Measurements from ENCODE around the gene MSI2. TPM values are rescaled to one million over a fixed set of nuclear protein-coding genes. Genes with fewer than 3 reads are reported as not detected.
A peak's percentile ranks its signal among the peaks of the same experiment; 100 is the strongest.

MSI2 gene
- total and polyA plus RNA-seq, 7 donors, result 12.6 to 25.8 (median 21.3) TPM

GRCh38 chr17:57670769-57671569 lies 414.6 kb downstream of the MSI2 start:
- H3K27ac ChIP-seq, result no peak overlapping the region
- H3K27me3 ChIP-seq, result no peaks in the 10 kb centered on the region
- 68 to 87% methylated on average over 8 of the region's 8 CpGs for WGBS, 2 donors
- no peak overlapping the region for H3K4me3 ChIP-seq
- no peaks in the 10 kb centered on the region for H3K9me3 ChIP-seq
- H3K4me1 ChIP-seq, result peaks cover 0 to 11% (median 5%) of the 10 kb centered on the region in 4 donors
- no peak for DNase-seq
- TF ChIP-seq EP300 (IDR thresholded peaks at IDR 0.05) (no peak), POLR2A (IDR thresholded peaks at IDR 0.05) (no peak), POLR2AphosphoS5 (IDR thresholded peaks at IDR 0.05) (no peak), CTCF (IDR thresholded peaks at IDR 0.05) (no peak)
- H3K36me3 ChIP-seq, result peaks cover 0 to 7% (median 0%) of the 10 kb centered on the region in 4 donors
- intact Hi-C loops (cut with DNase I), result loop anchor here (5.0 kb wide), 2 partner anchors 161 to 539 kb away; no protein-coding TSS in a partner anchor

GRCh38 chr17:57671667-57672632 lies 415.6 kb downstream of the MSI2 start:
- Histone ChIP-seq H3K4me1 (peaks cover 0 to 11% (median 5%) of the 10 kb centered on the region in 4 donors), H3K9me3 (no peaks in the 10 kb centered on the region)
- intact Hi-C loops (cut with DNase I), result loop anchor here (2.0 to 5.0 kb wide), 4 partner anchors 73 to 540 kb away; no protein-coding TSS in a partner anchor

GRCh38 chr17:57672971-57673370 lies 416.6 kb downstream of the MSI2 start:
- H3K4me3 ChIP-seq, result no peak overlapping the region
- intact Hi-C loops (cut with DNase I), result loop anchor here (2.0 to 5.0 kb wide), 4 partner anchors 74 to 541 kb away; no protein-coding TSS in a partner anchor
- H3K27me3 ChIP-seq, result no peaks in the 10 kb centered on the region
- DNase-seq, result no peak
- no peak for TF ChIP-seq POLR2AphosphoS5 (IDR thresholded peaks at IDR 0.05)
- TF ChIP-seq POLR2A (IDR thresholded peaks at IDR 0.05), result no peak
- TF ChIP-seq EP300 (IDR thresholded peaks at IDR 0.05), result no peak
- no peak for TF ChIP-seq CTCF (IDR thresholded peaks at IDR 0.05)
- no peaks in the 10 kb centered on the region for H3K9me3 ChIP-seq
- 91 to 94% methylated on average over 4 of the region's 4 CpGs for WGBS, 2 donors
- peaks cover 0 to 7% (median 0%) of the 10 kb centered on the region in 4 donors for H3K36me3 ChIP-seq
- H3K27ac ChIP-seq, result no peak overlapping the region
- H3K4me1 ChIP-seq, result peaks cover 0 to 10% (median 3%) of the 10 kb centered on the region in 4 donors

More at GRCh38 chr17:57671667-57672632, 415.6 kb downstream of the MSI2 start:
- H3K27me3 ChIP-seq, result no peaks in the 10 kb centered on the region
- TF ChIP-seq EP300 (IDR thresholded peaks at IDR 0.05) (no peak), POLR2A (IDR thresholded peaks at IDR 0.05) (no peak), POLR2AphosphoS5 (IDR thresholded peaks at IDR 0.05) (no peak), CTCF (IDR thresholded peaks at IDR 0.05) (peak; percentile 73 to 90 (median 81))
- peak; percentile 89 for DNase-seq
- WGBS, 2 donors, result 43 to 56% methylated on average over 21 of the region's 21 CpGs
- peaks cover 0 to 7% (median 0%) of the 10 kb centered on the region in 4 donors for H3K36me3 ChIP-seq
- no peak overlapping the region for H3K4me3 ChIP-seq
- H3K27ac ChIP-seq, result no peak overlapping the region

- DNase-seq, result no peak
- 96 to 97% methylated on average over 22 of the region's 22 CpGs for WGBS, 2 donors
- peaks cover 0 to 7% (median 0%) of the 10 kb centered on the region in 4 donors for H3K36me3 ChIP-seq
- TF ChIP-seq POLR2A (IDR thresholded peaks at IDR 0.05) (no peak), CTCF (IDR thresholded peaks at IDR 0.05) (no peak)
- no peaks in the 10 kb centered on the region for H3K9me3 ChIP-seq
- intact Hi-C loops (cut with DNase I), result loop anchor here (5.0 kb wide), 2 partner anchors 157 to 543 kb away; no protein-coding TSS in a partner anchor
- H3K27me3 ChIP-seq, result no peaks in the 10 kb centered on the region
- H3K4me1 ChIP-seq, result peaks cover 0 to 10% (median 3%) of the 10 kb centered on the region in 4 donors
- H3K4me3 ChIP-seq, result no peak overlapping the region
- no peak overlapping the region for H3K27ac ChIP-seq
Measured at GRCh38 chr17:57674894-57675293, 418.6 kb downstream of the MSI2 start.

Data from sigmoid colon (tissue), 7 donors.